Keratinocyte (primary cell): ENCODE measurements around the gene SMIM32.

Experiments
- CTCF ChIP-seq, 3 experiments: IDR thresholded peaks in 1 of 3; conservative IDR thresholded peaks in 1 of 3; optimal IDR thresholded peaks in 1 of 3; 2 replicates in 2 of 3; 3 replicates in 1 of 3; pipeline versions ENCODE3 to v1.5.1; 2011; ENCODE audit warnings: low read length in 3 of 3, mild to moderate bottlenecking in 3 of 3, moderate library complexity in 2 of 3, control low read depth in 1 of 3, inconsistent platforms in 1 of 3; ENCODE audit not compliant: insufficient read depth in 2 of 3; ENCODE audit errors: extremely low read depth in 1 of 3
- EZH2 ChIP-seq: IDR thresholded peaks from one replicate; pipeline ENCODE4 v1.6.1; 2012; ENCODE audit warnings: inconsistent platforms, mild to moderate bottlenecking, low read length, moderate library complexity

GRCh38 chr5:136159457-136159856 lies 33.5 kb downstream of the SMIM32 start:
- no peak for TF ChIP-seq CTCF (optimal IDR thresholded peaks at IDR 0.05 in 1 of 3, IDR thresholded peaks at IDR 0.05 in 1 of 3, conservative IDR thresholded peaks at IDR 0.05 in 1 of 3; ENCODE audit: extremely low read depth in 1 of 3, insufficient read depth in 2 of 3, low read length in 3 of 3)
- TF ChIP-seq EZH2 = no peak
